HG03354 (cell line): ENCODE data around the gene CABCOCO1.

ENCODE experiments used
- ATAC-seq: cut with Tn5 transposase; IDR thresholded peaks from one replicate; pipeline ENCODE4 v1.9.1; 2021; ENCODE audit warnings: mild to moderate bottlenecking; ENCODE audit not compliant: unreplicated experiment, poor library complexity, severe bottlenecking

CABCOCO1 gene

GRCh38 chr10:61798713-61799112 is 136.0 kb downstream of the CABCOCO1 start:
- ATAC-seq = no peak

- ATAC-seq = no peak
Observed at GRCh38 chr10:61801484-61801883, 138.8 kb downstream of the CABCOCO1 start.

GRCh38 chr10:61803269-61803668 is 140.5 kb downstream of the CABCOCO1 start:
- no peak for ATAC-seq

- ATAC-seq = no peak
Observed at GRCh38 chr10:61804414-61804813, 141.7 kb downstream of the CABCOCO1 start.

GRCh38 chr10:61805091-61805490 is 142.4 kb downstream of the CABCOCO1 start:
- no peak for ATAC-seq

GRCh38 chr10:61810263-61810662 is 147.5 kb downstream of the CABCOCO1 start:
- ATAC-seq = no peak

- no peak for ATAC-seq
Observed at GRCh38 chr10:61812052-61812721, 149.5 kb downstream of the CABCOCO1 start.

- no peak for ATAC-seq
Observed at GRCh38 chr10:61812920-61813319, 150.2 kb downstream of the CABCOCO1 start.

GRCh38 chr10:61814160-61814559 is 151.4 kb downstream of the CABCOCO1 start:
- ATAC-seq = no peak

- ATAC-seq = no peak
Observed at GRCh38 chr10:61815496-61815895, 152.8 kb downstream of the CABCOCO1 start.
